ENCODE measurements around the gene GPBAR1. TPM values are rescaled to one million over a fixed set of nuclear protein-coding genes. Genes with fewer than 3 reads are reported as not detected.

Gene GPBAR1
- total and polyA plus RNA-seq, 2 of the 8 experiments (the other 6 are each of a cell fraction or from before 2014, with no cell fraction given), result 0.32 to 0.59 TPM

GRCh38 chr2:218238887-218239286, 21.9 kb upstream of the GPBAR1 start:
- Histone ChIP-seq H3K79me1 (ENCODE audit: low read depth, low read length) (no peaks in the 10 kb centered on the region), H4K20me1 (replicated peaks in 1 of 2; ENCODE audit: control insufficient read depth in 1 of 2, insufficient read depth in 2 of 2, low read length in 2 of 2) (peaks cover 0 to 1% of the 10 kb centered on the region in 2 experiments), H2BK20ac (ENCODE audit: low read length) (no peak overlapping the region), H3K4ac (replicated peaks; ENCODE audit: insufficient read length, low read depth, low read length) (no peak overlapping the region), H3K36me3 (ENCODE audit: control insufficient read depth in 2 of 4, insufficient read depth in 4 of 4, low read length in 3 of 4) (peaks cover 31 to 76% (median 61%) of the 10 kb centered on the region in 4 experiments), H2AFZ (ENCODE audit: low read length) (no peak overlapping the region), H4K5ac (ENCODE audit: insufficient read length, low read depth, low read length) (no peak overlapping the region), H3K23ac (ENCODE audit: insufficient read length) (no peak overlapping the region), H3K27me3 (replicated peaks in 1 of 4; ENCODE audit: control insufficient read depth in 3 of 4, extremely low read depth in 1 of 4, insufficient read depth in 3 of 4, low read length in 3 of 4) (no peaks in the 10 kb centered on the region), H3K4me1 (replicated peaks in 1 of 4; ENCODE audit: control insufficient read depth in 3 of 4, insufficient read depth in 4 of 4, low read length in 3 of 4) (no peaks in the 10 kb centered on the region), H3K27ac (ENCODE audit: low read depth, low read length) (no peak overlapping the region), H4K8ac (ENCODE audit: extremely low read depth, insufficient read depth, low read length) (no peak overlapping the region), H3K18ac (ENCODE audit: extremely low read depth, low read length) (no peak overlapping the region), H3K56ac (replicated peaks; ENCODE audit: insufficient read length, low read depth, low read length) (no peak overlapping the region), H3K79me2 (ENCODE audit: control insufficient read depth in 1 of 2, insufficient read depth in 2 of 2, low read length in 2 of 2) (no peaks in the 10 kb centered on the region), H3K9me3 (ENCODE audit: insufficient read depth in 2 of 2, low read depth in 1 of 2, low read length in 1 of 2) (no peaks in the 10 kb centered on the region), H2BK12ac (ENCODE audit: low read depth, low read length) (no peak overlapping the region), H3K4me3 (ENCODE audit: extremely low read depth in 1 of 4, insufficient read depth in 2 of 4, low read depth in 3 of 4, low read length in 4 of 4) (no peak overlapping the region), H2AK5ac (ENCODE audit: low read depth, low read length) (no peak overlapping the region), H3K4me2 (ENCODE audit: insufficient read depth in 1 of 2, low read depth in 2 of 2, low read length in 2 of 2) (no peak overlapping the region), H4K91ac (replicated peaks; ENCODE audit: insufficient read length, low read length) (no peak overlapping the region), H2BK15ac (ENCODE audit: low read length) (no peak overlapping the region), H2BK5ac (ENCODE audit: low read depth, low read length) (no peak overlapping the region), H3K9ac (replicated peaks in 1 of 4; ENCODE audit: extremely low read depth in 1 of 4, low read depth in 3 of 4, low read length in 3 of 4) (no peak overlapping the region), H3K23me2 (ENCODE audit: low read depth, low read length) (no peaks in the 10 kb centered on the region), H3K14ac (ENCODE audit: insufficient read length) (no peak overlapping the region), H2BK120ac (replicated peaks; ENCODE audit: low read depth, low read length) (no peak overlapping the region)
- WGBS, 2 experiments (ENCODE audit: extremely low coverage in 1 of 2, insufficient coverage in 1 of 2, insufficient read length in 1 of 2, insufficient replicate concordance in 2 of 2, low coverage in 1 of 2, low lambda C conversion rate in 2 of 2, missing lambda C conversion rate in 1 of 2), result 96% methylated on average over 1 of the region's 1 CpG; no CpG with 5 or more reads in 1 of the 2 experiments
- FAIRE-seq, result no peak
- POLR2A ChIA-PET (ENCODE audit: partially characterized antibody), result interaction anchor here (1.4 kb wide), 1 partner anchor 11 kb away, joined by 3 read pairs; no protein-coding TSS in a partner anchor
- no peak for TF ChIP-seq E2F6 (IDR thresholded peaks at IDR 0.05)
- TF ChIP-seq JUN (IDR thresholded peaks at IDR 0.05; ENCODE audit: low read depth, low read length), result no peak
- TF ChIP-seq ATF2 (IDR thresholded peaks at IDR 0.05; ENCODE audit: low read length), result no peak
- no peak for TF ChIP-seq BACH1 (IDR thresholded peaks at IDR 0.05; ENCODE audit: low read length)
- no peak for DNase-seq (ENCODE audit: low read depth in 1 of 2, low spot score in 2 of 2)
- CTCF ChIA-PET (ENCODE audit: partially characterized antibody), result no interaction called here
